ENCODE data around the gene SEMA3E. TPM values are rescaled to one million over a fixed set of nuclear protein-coding genes. Genes with fewer than 3 reads are reported as not detected.

SEMA3E gene
- total RNA-seq, 4 donors from 2014 or later = 22.1 to 42.6 (median 25.0) TPM

- no peak for TF ChIP-seq CTCF (IDR thresholded peaks at IDR 0.05)
- no peak for TF ChIP-seq POLR2A (IDR thresholded peaks at IDR 0.05)
- TF ChIP-seq EP300 (IDR thresholded peaks at IDR 0.05) = no peak
- no peak for TF ChIP-seq POLR2AphosphoS5 (IDR thresholded peaks at IDR 0.05)
- H3K9me3 ChIP-seq = no peaks in the 10 kb centered on the region
- ATAC-seq = no peak
Observed at GRCh38 chr7:83414947-83415346, 234.0 kb downstream of the SEMA3E start.

GRCh38 chr7:83413831-83414230, 235.1 kb downstream of the SEMA3E start:
- WGBS, 2 donors (ENCODE audit: low coverage in 1 of 2) = 18 to 30% methylated on average over 4 of the region's 4 CpGs
- no peak overlapping the region for H3K27ac ChIP-seq
- no peak for ATAC-seq
- no peaks in the 10 kb centered on the region for H3K9me3 ChIP-seq
- no peak overlapping the region for H3K4me3 ChIP-seq
- H3K4me1 ChIP-seq = no peaks in the 10 kb centered on the region
- H3K27me3 ChIP-seq = no peaks in the 10 kb centered on the region
- no peaks in the 10 kb centered on the region for H3K36me3 ChIP-seq
- no peak for TF ChIP-seq POLR2AphosphoS5 (IDR thresholded peaks at IDR 0.05)
- TF ChIP-seq POLR2A (IDR thresholded peaks at IDR 0.05) = no peak
- no peak for TF ChIP-seq EP300 (IDR thresholded peaks at IDR 0.05)
- TF ChIP-seq CTCF (IDR thresholded peaks at IDR 0.05) = no peak

More at GRCh38 chr7:83414947-83415346, 234.0 kb downstream of the SEMA3E start:
- WGBS, 2 donors (ENCODE audit: low coverage in 1 of 2) = 34 to 70% methylated on average over 2 of the region's 2 CpGs
- no peak overlapping the region for H3K4me3 ChIP-seq
- no peaks in the 10 kb centered on the region for H3K4me1 ChIP-seq
- no peak overlapping the region for H3K27ac ChIP-seq
- no peaks in the 10 kb centered on the region for H3K27me3 ChIP-seq
- no peaks in the 10 kb centered on the region for H3K36me3 ChIP-seq

- TF ChIP-seq CTCF (IDR thresholded peaks at IDR 0.05) = no peak
- WGBS, 2 donors (ENCODE audit: low coverage in 1 of 2) = 63 to 77% methylated on average over 2 of the region's 2 CpGs
- ATAC-seq = no peak
- Histone ChIP-seq H3K27me3 (no peaks in the 10 kb centered on the region), H3K9me3 (no peaks in the 10 kb centered on the region), H3K4me1 (no peaks in the 10 kb centered on the region), H3K27ac (no peak overlapping the region), H3K36me3 (no peaks in the 10 kb centered on the region), H3K4me3 (no peak overlapping the region)
Observed at GRCh38 chr7:83413424-83413823, 235.5 kb downstream of the SEMA3E start.

GRCh38 chr7:83410989-83411591, 237.8 kb downstream of the SEMA3E start:
- 32% methylated on average over 3 of the region's 3 CpGs for WGBS, 2 donors (ENCODE audit: low coverage in 1 of 2)
- Histone ChIP-seq H3K9me3 (no peaks in the 10 kb centered on the region), H3K36me3 (no peaks in the 10 kb centered on the region), H3K27me3 (no peaks in the 10 kb centered on the region), H3K4me3 (no peak overlapping the region), H3K27ac (no peak overlapping the region), H3K4me1 (no peaks in the 10 kb centered on the region)
- no peak for ATAC-seq
- TF ChIP-seq POLR2A (IDR thresholded peaks at IDR 0.05) (no peak), POLR2AphosphoS5 (IDR thresholded peaks at IDR 0.05) (no peak), CTCF (IDR thresholded peaks at IDR 0.05) (peak; percentile 63 to 72 (median 70)), EP300 (IDR thresholded peaks at IDR 0.05) (no peak)

GRCh38 chr7:83394776-83395175, 254.2 kb downstream of the SEMA3E start:
- ATAC-seq = no peak
- H3K27me3 ChIP-seq = no peaks in the 10 kb centered on the region
- TF ChIP-seq EP300 (IDR thresholded peaks at IDR 0.05) (no peak), POLR2AphosphoS5 (IDR thresholded peaks at IDR 0.05) (no peak), POLR2A (IDR thresholded peaks at IDR 0.05) (no peak), CTCF (IDR thresholded peaks at IDR 0.05) (no peak)
- no peaks in the 10 kb centered on the region for H3K4me1 ChIP-seq
- no peak overlapping the region for H3K27ac ChIP-seq
- peaks cover 0 to 8% of the 10 kb centered on the region in 2 donors for H3K36me3 ChIP-seq
- no peaks in the 10 kb centered on the region for H3K9me3 ChIP-seq
- no peak overlapping the region for H3K4me3 ChIP-seq
